Fibroblast of mammary gland (primary cell): ENCODE results near the gene ROBO3.

Source experiments
- DNase-seq: peaks from one replicate; pipeline ENCODE4 v3.0.0-alpha.2; 2010; ENCODE audit warnings: low read depth
- H3K4me3 ChIP-seq: 2 replicates; pipeline ENCODE4 v1.5.1; 2011; ENCODE audit warnings: low read depth, mild to moderate bottlenecking, low read length, moderate library complexity; ENCODE audit not compliant: control insufficient read depth
- TF ChIP-seq, protein P1 (sequence below): conservative IDR thresholded peaks from 2 replicates; pipeline ENCODE4 v1.5.1; 2011; ENCODE audit warnings: low read depth, low read length, inconsistent platforms; ENCODE audit not compliant: control insufficient read depth, insufficient read depth

ROBO3 gene

DNA sequence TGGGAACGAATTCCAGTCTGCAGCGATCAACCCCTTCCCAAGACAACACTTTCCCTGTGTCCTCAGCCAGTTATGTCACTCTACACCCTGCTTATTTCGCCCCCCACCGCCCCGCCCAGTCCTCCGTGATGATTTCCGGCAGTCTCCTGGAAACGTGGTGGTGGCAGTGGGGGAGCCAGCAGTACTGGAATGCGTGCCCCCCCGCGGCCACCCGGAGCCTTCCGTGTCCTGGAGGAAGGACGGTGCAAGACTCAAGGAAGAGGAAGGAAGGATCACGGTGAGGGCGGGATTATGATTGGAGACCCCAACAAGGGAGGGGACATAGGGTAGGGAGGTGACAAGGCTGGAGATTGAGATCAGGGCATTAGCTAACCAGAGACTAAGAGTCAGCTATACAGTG is 4.1 kb downstream of the ROBO3 start:
- no peak for DNase-seq
- TF ChIP-seq, protein P1, sequence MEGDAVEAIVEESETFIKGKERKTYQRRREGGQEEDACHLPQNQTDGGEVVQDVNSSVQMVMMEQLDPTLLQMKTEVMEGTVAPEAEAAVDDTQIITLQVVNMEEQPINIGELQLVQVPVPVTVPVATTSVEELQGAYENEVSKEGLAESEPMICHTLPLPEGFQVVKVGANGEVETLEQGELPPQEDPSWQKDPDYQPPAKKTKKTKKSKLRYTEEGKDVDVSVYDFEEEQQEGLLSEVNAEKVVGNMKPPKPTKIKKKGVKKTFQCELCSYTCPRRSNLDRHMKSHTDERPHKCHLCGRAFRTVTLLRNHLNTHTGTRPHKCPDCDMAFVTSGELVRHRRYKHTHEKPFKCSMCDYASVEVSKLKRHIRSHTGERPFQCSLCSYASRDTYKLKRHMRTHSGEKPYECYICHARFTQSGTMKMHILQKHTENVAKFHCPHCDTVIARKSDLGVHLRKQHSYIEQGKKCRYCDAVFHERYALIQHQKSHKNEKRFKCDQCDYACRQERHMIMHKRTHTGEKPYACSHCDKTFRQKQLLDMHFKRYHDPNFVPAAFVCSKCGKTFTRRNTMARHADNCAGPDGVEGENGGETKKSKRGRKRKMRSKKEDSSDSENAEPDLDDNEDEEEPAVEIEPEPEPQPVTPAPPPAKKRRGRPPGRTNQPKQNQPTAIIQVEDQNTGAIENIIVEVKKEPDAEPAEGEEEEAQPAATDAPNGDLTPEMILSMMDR: no peak
- no peak overlapping the region for H3K4me3 ChIP-seq

DNA sequence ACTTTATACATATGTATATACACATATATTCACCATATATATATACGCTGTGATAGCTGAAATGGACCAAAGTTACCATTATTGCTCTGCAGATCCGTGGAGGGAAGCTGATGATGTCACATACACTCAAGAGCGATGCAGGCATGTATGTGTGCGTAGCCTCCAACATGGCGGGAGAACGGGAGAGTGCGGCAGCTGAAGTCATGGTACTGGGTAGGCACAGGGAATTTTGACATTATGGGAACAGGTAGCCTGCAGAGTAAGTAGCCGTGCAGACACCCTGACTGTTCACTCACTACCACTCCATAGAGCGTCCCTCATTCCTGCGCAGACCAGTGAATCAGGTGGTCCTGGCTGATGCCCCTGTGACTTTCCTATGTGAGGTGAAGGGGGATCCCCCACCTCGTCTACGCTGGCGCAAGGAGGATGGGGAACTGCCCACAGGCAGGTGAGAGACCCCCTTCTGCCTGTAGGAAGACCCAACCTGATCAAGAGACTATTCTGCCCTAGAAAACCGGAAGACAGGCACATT is 4.7 kb downstream of the ROBO3 start:
- TF ChIP-seq, protein P1: no peak
- H3K4me3 ChIP-seq: no peak overlapping the region
- no peak for DNase-seq

DNA sequence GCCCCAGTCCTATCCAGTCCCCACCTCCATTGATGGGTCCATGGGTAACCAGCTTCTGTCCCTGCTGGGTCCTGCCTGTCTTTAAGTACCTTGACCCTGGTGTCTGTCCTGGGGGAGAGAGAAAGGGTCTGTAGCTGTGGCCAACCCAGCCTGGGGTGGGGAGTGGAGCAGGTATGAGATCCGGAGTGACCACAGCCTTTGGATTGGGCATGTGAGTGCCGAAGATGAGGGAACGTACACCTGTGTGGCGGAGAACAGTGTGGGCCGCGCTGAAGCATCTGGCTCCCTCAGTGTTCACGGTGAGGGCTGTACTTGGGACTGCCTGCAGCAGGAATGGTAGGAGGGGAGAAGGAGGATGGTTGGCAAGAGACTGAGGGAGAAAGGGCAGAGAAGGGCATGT is 5.2 kb downstream of the ROBO3 start:
- DNase-seq: no peak
- no peak overlapping the region for H3K4me3 ChIP-seq
- TF ChIP-seq, protein P1: no peak

DNA sequence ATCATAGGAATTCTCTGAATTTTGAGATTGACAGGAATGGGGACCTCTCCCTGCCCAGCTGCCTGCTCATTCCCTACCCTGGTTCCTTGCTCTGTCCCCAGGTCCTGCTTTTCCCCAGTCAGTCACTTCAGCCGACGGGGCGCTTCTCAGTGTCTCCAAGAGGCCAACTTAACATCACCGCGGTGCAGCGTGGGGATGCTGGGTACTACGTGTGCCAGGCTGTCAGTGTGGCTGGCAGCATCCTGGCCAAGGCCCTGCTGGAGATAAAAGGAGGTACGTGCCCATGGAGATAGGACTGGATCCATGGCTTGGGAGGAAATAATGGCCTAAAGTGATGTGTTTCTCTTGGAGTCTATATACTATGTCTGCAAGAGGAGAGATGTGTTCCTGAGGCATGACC is 7.0 kb downstream of the ROBO3 start:
- TF ChIP-seq, protein P1: no peak
- no peak for DNase-seq
- H3K4me3 ChIP-seq: no peak overlapping the region

DNA sequence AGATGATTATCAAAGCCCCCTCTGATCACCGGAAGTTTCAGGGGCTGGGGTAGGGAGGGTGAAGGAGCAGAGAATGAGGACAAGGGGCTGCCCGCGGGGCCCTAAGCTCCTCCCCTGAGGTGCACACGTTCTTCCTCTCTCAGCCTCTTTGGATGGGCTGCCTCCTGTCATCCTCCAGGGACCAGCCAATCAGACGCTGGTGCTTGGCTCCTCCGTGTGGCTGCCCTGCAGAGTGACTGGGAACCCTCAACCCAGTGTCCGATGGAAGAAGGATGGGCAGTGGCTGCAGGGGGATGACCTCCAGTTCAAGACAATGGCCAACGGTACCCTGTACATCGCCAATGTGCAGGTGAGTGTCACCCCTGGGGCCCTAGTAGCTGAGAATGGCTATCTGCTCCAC is 7.5 kb downstream of the ROBO3 start:
- TF ChIP-seq, protein P1: no peak

DNA sequence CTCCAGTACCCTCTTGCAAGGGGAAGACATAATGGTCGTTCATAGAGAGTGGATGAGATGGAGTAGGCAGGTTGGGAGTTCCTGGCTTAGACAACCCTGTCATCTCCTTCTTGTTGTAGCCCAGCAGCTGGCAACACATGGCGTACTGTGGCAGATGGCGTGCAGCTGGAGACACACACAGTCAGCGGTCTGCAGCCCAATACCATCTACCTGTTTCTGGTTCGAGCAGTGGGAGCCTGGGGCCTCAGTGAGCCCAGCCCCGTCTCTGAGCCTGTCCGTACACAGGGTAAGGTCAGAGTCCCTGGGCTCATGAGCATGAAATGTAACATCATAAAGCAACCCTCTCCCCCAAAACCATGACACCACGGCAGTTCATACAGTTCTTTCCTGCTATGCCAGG is 8.7 kb downstream of the ROBO3 start:
- TF ChIP-seq, protein P1: no peak
- no peak for DNase-seq

More for the DNA sequence above, 7.5 kb downstream of the ROBO3 start:
- H3K4me3 ChIP-seq: no peak overlapping the region
- DNase-seq: no peak

DNA sequence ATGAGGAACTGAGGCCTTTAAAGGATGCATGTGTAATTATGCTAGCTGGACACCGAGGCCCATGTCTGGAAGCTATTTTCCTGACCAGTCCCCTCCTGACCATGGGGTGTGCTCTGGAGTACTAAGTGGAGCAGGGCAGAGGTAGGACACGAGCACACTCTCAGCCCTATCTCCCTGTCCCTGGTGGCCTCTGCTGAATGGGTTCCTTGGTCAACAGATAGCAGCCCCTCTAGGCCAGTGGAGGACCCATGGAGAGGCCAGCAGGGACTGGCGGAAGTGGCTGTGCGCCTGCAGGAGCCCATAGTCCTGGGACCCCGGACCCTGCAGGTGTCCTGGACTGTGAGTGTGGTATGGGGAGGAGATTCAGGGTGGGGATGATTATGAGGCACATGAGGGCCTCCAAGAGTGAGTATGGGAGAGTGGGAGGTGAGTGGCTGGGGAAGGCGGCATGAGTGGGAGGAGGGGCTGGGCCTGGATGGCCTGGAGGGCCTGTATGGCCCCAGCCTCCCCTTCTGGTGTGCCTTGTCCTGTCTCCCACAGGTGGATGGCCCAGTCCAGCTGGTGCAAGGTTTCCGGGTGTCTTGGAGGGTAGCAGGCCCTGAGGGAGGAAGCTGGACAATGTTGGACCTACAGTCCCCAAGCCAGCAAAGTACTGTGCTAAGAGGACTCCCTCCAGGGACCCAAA is 9.5 kb downstream of the ROBO3 start:
- DNase-seq: no peak
- TF ChIP-seq, protein P1: no peak
- H3K4me3 ChIP-seq: no peak overlapping the region

More for the DNA sequence above, 8.7 kb downstream of the ROBO3 start:
- no peak overlapping the region for H3K4me3 ChIP-seq
